OCI-LY1 (cell line): ENCODE data around the gene ARHGEF28.

Experiments
- CTCF ChIP-seq: fragments of 200-600 bp; sonication (generic), shearing (Covaris generic); IDR thresholded peaks from 2 replicates; pipeline ENCODE4 v1.5.1; 2017; ENCODE audit warnings: mild to moderate bottlenecking, antibody characterized with exemption, low read length, moderate library complexity, mixed read lengths
- EZH2 ChIP-seq: fragments of 200-600 bp; sonication (generic), shearing (Covaris generic); IDR thresholded peaks from 2 replicates; pipeline ENCODE4 v1.8.0; 2017; ENCODE audit warnings: borderline replicate concordance, mixed run types, mild to moderate bottlenecking, antibody characterized with exemption, low read length, moderate library complexity, mixed read lengths

GRCh38 chr5:73815631-73816030 is 189.6 kb downstream of the ARHGEF28 start:
- TF ChIP-seq CTCF (no peak), EZH2 (no peak)
